Measurements from ENCODE around the gene PLS3. TPM values are rescaled to one million over a fixed set of nuclear protein-coding genes. Genes with fewer than 3 reads are reported as not detected.

Gene PLS3
- total and polyA plus RNA-seq, 2 donors from 2014 or later, result 97.4 to 110 TPM

DNA sequence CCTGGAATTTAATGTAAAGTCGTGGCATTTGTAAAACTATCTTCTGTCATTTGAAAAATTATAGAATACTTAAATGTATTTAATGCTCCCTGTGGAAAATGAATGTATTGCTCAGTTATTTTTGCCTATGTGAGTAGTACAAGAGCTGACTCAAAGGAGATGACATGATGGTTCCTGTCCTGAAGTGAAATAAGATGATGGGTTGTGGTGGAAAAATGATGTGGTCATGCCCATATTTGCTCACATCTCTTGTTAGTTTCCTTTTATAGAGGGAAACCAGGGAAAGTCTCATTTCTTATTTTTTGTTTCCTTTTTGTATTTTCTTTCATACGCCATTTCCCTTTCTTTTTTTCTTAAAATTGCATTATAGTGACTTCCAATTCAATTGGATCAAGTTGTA, 23.7 kb downstream of the PLS3 start:
- no peaks in the 10 kb centered on the region for H3K9me3 ChIP-seq (ENCODE audit: control insufficient read depth in 2 of 3, insufficient read depth in 1 of 3, low read length in 3 of 3)
- H3K27ac ChIP-seq (ENCODE audit: low read depth in 2 of 2, low read length in 2 of 2), result no peak overlapping the region
- peaks cover 4% of the 10 kb centered on the region for H3K27me3 ChIP-seq (ENCODE audit: control insufficient read depth, insufficient read depth, low read length)
- TF ChIP-seq, protein P1, sequence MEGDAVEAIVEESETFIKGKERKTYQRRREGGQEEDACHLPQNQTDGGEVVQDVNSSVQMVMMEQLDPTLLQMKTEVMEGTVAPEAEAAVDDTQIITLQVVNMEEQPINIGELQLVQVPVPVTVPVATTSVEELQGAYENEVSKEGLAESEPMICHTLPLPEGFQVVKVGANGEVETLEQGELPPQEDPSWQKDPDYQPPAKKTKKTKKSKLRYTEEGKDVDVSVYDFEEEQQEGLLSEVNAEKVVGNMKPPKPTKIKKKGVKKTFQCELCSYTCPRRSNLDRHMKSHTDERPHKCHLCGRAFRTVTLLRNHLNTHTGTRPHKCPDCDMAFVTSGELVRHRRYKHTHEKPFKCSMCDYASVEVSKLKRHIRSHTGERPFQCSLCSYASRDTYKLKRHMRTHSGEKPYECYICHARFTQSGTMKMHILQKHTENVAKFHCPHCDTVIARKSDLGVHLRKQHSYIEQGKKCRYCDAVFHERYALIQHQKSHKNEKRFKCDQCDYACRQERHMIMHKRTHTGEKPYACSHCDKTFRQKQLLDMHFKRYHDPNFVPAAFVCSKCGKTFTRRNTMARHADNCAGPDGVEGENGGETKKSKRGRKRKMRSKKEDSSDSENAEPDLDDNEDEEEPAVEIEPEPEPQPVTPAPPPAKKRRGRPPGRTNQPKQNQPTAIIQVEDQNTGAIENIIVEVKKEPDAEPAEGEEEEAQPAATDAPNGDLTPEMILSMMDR (IDR thresholded peaks at IDR 0.05; ENCODE audit: borderline replicate concordance, extremely low read depth, insufficient read depth), result no peak
- H3K36me3 ChIP-seq (ENCODE audit: control insufficient read depth in 2 of 3, insufficient read depth in 3 of 3, low read length in 3 of 3), result no peaks in the 10 kb centered on the region
- FAIRE-seq (no peak), DNase-seq (no peak)
- H3K4me3 ChIP-seq (ENCODE audit: low read length in 3 of 3), result no peak overlapping the region
- H3K4me1 ChIP-seq (ENCODE audit: control insufficient read depth in 2 of 3, insufficient read depth in 2 of 3, low read depth in 1 of 3, low read length in 3 of 3), result peaks cover 0 to 3% (median 2%) of the 10 kb centered on the region in 3 donors
- no peak overlapping the region for H3K9ac ChIP-seq (ENCODE audit: low read length in 3 of 3)
- intact Hi-C loops (cut with DNase I), result no loop called here

DNA sequence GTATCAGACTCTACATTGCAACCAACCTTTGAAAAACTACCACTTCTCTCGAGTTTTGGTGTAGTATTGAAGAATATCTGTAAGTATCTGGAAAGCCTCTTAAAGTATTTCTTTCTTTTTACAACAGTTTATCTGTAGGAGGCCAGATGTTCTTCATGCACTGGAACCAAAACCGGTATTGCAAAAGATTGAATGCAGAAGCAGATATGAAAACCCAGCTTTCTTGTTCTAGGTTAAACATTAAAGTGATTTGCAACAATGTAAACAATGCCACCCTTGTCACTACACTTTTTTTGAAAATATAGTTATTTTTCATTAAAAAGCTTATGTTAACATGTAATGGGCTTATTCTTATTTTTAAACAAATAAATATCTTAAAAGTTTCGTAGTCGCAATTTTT, 27.2 kb downstream of the PLS3 start:
- intact Hi-C loops (cut with DNase I), result no loop called here
- Histone ChIP-seq H3K27ac (ENCODE audit: low read depth in 2 of 2, low read length in 2 of 2) (no peak overlapping the region), H3K4me1 (ENCODE audit: control insufficient read depth in 2 of 3, insufficient read depth in 2 of 3, low read depth in 1 of 3, low read length in 3 of 3) (peaks cover 0 to 9% (median 4%) of the 10 kb centered on the region in 3 donors), H3K36me3 (ENCODE audit: control insufficient read depth in 2 of 3, insufficient read depth in 3 of 3, low read length in 3 of 3) (no peaks in the 10 kb centered on the region), H3K4me3 (ENCODE audit: low read length in 3 of 3) (no peak overlapping the region), H3K27me3 (ENCODE audit: control insufficient read depth, insufficient read depth, low read length) (peaks cover 6% of the 10 kb centered on the region), H3K9ac (ENCODE audit: low read length in 3 of 3) (no peak overlapping the region), H3K9me3 (ENCODE audit: control insufficient read depth in 2 of 3, insufficient read depth in 1 of 3, low read length in 3 of 3) (no peaks in the 10 kb centered on the region)
- TF ChIP-seq, protein P1 (IDR thresholded peaks at IDR 0.05; ENCODE audit: borderline replicate concordance, extremely low read depth, insufficient read depth), result no peak
- no peak for FAIRE-seq
- no peak for DNase-seq

DNA sequence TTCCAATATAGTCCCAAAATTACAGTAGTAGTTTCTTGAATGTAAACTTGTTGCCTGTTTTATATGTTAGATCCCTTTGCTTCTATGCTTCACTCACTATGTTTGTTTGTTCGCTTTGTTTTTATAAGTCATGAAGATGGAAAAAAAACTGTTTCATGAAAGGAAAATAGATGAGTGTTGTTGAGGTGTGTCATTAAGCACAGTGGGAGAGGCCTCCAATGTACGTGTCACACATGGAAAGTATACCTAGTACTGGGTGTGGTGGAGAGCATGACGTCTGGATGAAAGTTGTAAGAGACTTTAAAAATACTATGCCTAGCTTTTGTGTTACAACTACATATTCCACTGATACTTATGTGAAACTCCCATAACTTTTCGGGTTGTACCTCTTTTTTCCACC, 28.4 kb downstream of the PLS3 start:
- no peaks in the 10 kb centered on the region for H3K36me3 ChIP-seq (ENCODE audit: control insufficient read depth in 2 of 3, insufficient read depth in 3 of 3, low read length in 3 of 3)
- no peak for DNase-seq
- TF ChIP-seq, protein P1 (IDR thresholded peaks at IDR 0.05; ENCODE audit: borderline replicate concordance, extremely low read depth, insufficient read depth), result no peak
- no peaks in the 10 kb centered on the region for H3K9me3 ChIP-seq (ENCODE audit: control insufficient read depth in 2 of 3, insufficient read depth in 1 of 3, low read length in 3 of 3)
- intact Hi-C loops (cut with DNase I), result no loop called here
- H3K4me1 ChIP-seq (ENCODE audit: control insufficient read depth in 2 of 3, insufficient read depth in 2 of 3, low read depth in 1 of 3, low read length in 3 of 3), result peaks cover 0 to 5% (median 4%) of the 10 kb centered on the region in 3 donors
- H3K27me3 ChIP-seq (ENCODE audit: control insufficient read depth, insufficient read depth, low read length), result peaks cover 8% of the 10 kb centered on the region
- H3K4me3 ChIP-seq (ENCODE audit: low read length in 3 of 3), result no peak overlapping the region
- H3K9ac ChIP-seq (ENCODE audit: low read length in 3 of 3), result no peak overlapping the region
- H3K27ac ChIP-seq (ENCODE audit: low read depth in 2 of 2, low read length in 2 of 2), result no peak overlapping the region
- FAIRE-seq, result no peak

DNA sequence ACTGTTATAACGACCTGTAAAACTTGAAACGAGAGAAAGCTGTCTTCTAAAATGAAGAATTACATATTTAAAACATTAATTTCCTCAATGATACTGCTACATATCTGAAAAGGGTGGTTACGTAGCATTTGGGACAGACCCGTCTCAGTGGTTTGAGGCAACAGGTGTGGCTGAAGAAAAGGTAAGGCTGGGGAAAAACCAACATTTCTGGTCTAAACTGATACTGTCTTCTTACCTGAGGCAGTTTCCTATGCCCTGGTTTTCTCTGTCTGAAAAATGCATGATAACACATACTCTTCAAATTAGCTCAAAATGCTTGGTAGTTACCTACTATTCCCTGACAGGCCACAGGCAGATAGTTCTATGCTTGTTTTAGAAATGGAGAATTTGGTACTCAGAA, 30.4 kb downstream of the PLS3 start:
- intact Hi-C loops (cut with DNase I), result no loop called here
- Histone ChIP-seq H3K36me3 (ENCODE audit: control insufficient read depth in 2 of 3, insufficient read depth in 3 of 3, low read length in 3 of 3) (no peaks in the 10 kb centered on the region), H3K4me1 (ENCODE audit: control insufficient read depth in 2 of 3, insufficient read depth in 2 of 3, low read depth in 1 of 3, low read length in 3 of 3) (peaks cover 0 to 5% (median 4%) of the 10 kb centered on the region in 3 donors), H3K27ac (ENCODE audit: low read depth in 2 of 2, low read length in 2 of 2) (peak overlapping the region; percentile 23 to 40), H3K9ac (ENCODE audit: low read length in 3 of 3) (no peak overlapping the region), H3K27me3 (ENCODE audit: control insufficient read depth, insufficient read depth, low read length) (peaks cover 8% of the 10 kb centered on the region), H3K9me3 (ENCODE audit: control insufficient read depth in 2 of 3, insufficient read depth in 1 of 3, low read length in 3 of 3) (no peaks in the 10 kb centered on the region), H3K4me3 (ENCODE audit: low read length in 3 of 3) (no peak overlapping the region)
- DNase-seq, result no peak
- no peak for FAIRE-seq
- TF ChIP-seq, protein P1 (IDR thresholded peaks at IDR 0.05; ENCODE audit: borderline replicate concordance, extremely low read depth, insufficient read depth), result no peak

Data from kidney (tissue), 14 donors.